GM12801 (cell line): Measurements from ENCODE around the gene POFUT1.

Experiments
- CTCF ChIP-seq: IDR thresholded peaks from one replicate; pipeline ENCODE4 v1.5.1; 2011; ENCODE audit warnings: control low read depth; ENCODE audit not compliant: insufficient read length; ENCODE audit errors: extremely low read depth

The POFUT1 gene

GRCh38 chr20:32190616-32191415 is 16.9 kb upstream of the POFUT1 start:
- TF ChIP-seq CTCF, result no peak

GRCh38 chr20:32191422-32191821 is 16.3 kb upstream of the POFUT1 start:
- TF ChIP-seq CTCF, result no peak

GRCh38 chr20:32191873-32192272 is 15.8 kb upstream of the POFUT1 start:
- TF ChIP-seq CTCF, result no peak

GRCh38 chr20:32192698-32193097 is 15.0 kb upstream of the POFUT1 start:
- TF ChIP-seq CTCF, result no peak

GRCh38 chr20:32193996-32194395 is 13.7 kb upstream of the POFUT1 start:
- no peak for TF ChIP-seq CTCF

GRCh38 chr20:32195581-32195980 is 12.1 kb upstream of the POFUT1 start:
- TF ChIP-seq CTCF, result no peak

GRCh38 chr20:32199006-32199405 is 8.7 kb upstream of the POFUT1 start:
- no peak for TF ChIP-seq CTCF
